Adrenal gland (tissue), 12 donors: ENCODE results near the gene EXOC4. TPM values are rescaled to one million over a fixed set of nuclear protein-coding genes. Genes with fewer than 3 reads are reported as not detected.

Experiments used
- DNase-seq, 7 donors: peaks; one replicate each; pipeline ENCODE4 v3.0.0-alpha.2; 2019 to 2020
- H3K27ac ChIP-seq, 5 donors: fragments of 200-600 bp; sonication (generic) in 4 of 5; 1 replicate in 3 of 5; 2 replicates in 2 of 5; pipeline versions ENCODE4 v1.5.1 to v1.8.0; 2016 to 2020; ENCODE audit warnings: mild to moderate bottlenecking in 1 of 5
- H3K27me3 ChIP-seq: fragments of 200-600 bp; 2 replicates; pipeline ENCODE4 v1.8.0; 2021
- H3K36me3 ChIP-seq, 2 donors: fragments of 200-600 bp; replicated peaks in 1 of 2; 1 replicate in 1 of 2; 2 replicates in 1 of 2; pipeline versions ENCODE4 v1.5.1 to v1.8.0; 2018 to 2022
- H3K4me1 ChIP-seq, 2 donors: fragments of 200-600 bp; replicated peaks in 1 of 2; 1 replicate in 1 of 2; 2 replicates in 1 of 2; pipeline versions ENCODE4 v1.5.1 to v1.8.0; 2018 to 2021
- H3K4me3 ChIP-seq, 4 donors: fragments of 200-600 bp; sonication (generic) in 3 of 4; one replicate each; pipeline ENCODE4 v1.5.1; 2016 to 2018
- H3K9me3 ChIP-seq, 3 donors: fragments of 200-600 bp; sonication (generic) in 1 of 3; replicated peaks in 1 of 3; 1 replicate in 2 of 3; 2 replicates in 1 of 3; pipeline versions ENCODE4 v1.5.1 to v1.8.0; 2016 to 2021
- POLR2A ChIP-seq, 2 donors: fragments of 450-650 bp; IDR thresholded peaks; one replicate each; pipeline ENCODE4 v1.6.1; 2017; ENCODE audit warnings: antibody characterized with exemption in 2 of 2, mild to moderate bottlenecking in 2 of 2, moderate library complexity in 1 of 2
- WGBS, 4 donors: extraction: QIAGEN DNeasy Blood & Tissue Kit in 2 of 4; methylation state at CpG; one replicate each; pipeline versions ENCODE4 v1.1.5 to v1.1.7; 2013 to 2017; 5-methylcytosine and 5-hydroxymethylcytosine counted together
- intact Hi-C, 2 donors: fragments of 100-400 bp; cut with DNase I; formaldehyde crosslinking; loops; one replicate each; pipeline versions ENCODE4 v1.14.1 to v1.15.0; 2022 to 2023
- polyA plus RNA-seq, 3 donors: library from polyadenylated mRNA; stranded (reverse); fragments of 200-250 nt in 2 of 3; fragments of 350-450 nt in 1 of 3; fragmentation: Illumina TruSeq in 1 of 3; extraction: RNeasy Lipid Tissue Mini Kit (QIAGEN cat#74804) in 1 of 3; gene quantifications; one replicate each; pipeline ENCODE4 v1.2.3, GENCODE V29; 2013 to 2014
- total RNA-seq, 9 donors: library from RNA; depleted of rRNA in 4 of 9; stranded (reverse); fragments of >200 nt in 4 of 9; fragments of 120-200 nt in 1 of 9; fragmentation: NEBNext Ultra II Directional in 1 of 9; extraction: Animal tissue kit (Norgen Biotek cat#: 25700) in 1 of 9; gene quantifications; one replicate each; pipeline versions ENCODE4 v1.1.0 to v1.2.4, GENCODE V29; 2013 to 2023
- TF ChIP-seq, protein P1 (sequence below), 6 experiments: fragments of 450-650 bp in 4 of 6; fragments of 200-600 bp in 2 of 6; sonication (generic) in 1 of 6; IDR thresholded peaks; 1 replicate in 5 of 6; 2 replicates in 1 of 6; pipeline versions ENCODE4 v1.5.1 to v1.8.0; 2016 to 2021; ENCODE audit warnings: antibody characterized with exemption in 6 of 6, mild to moderate bottlenecking in 2 of 6, moderate library complexity in 1 of 6
- donor health status: healthy with polysubstance abuse.
- donor health status: Bipolar disorder and iron deficiency.
- donor health status: DM: yes; HTN: yes; CAD: no.
- donor health status: DM: no; HTN: no; CAD: no.
- donor health status: DM: no; HTN: no; CAD: no.
- donor health status: DM: yes; HTN: yes; CAD: no.

The EXOC4 gene
- total and polyA plus RNA-seq, 12 donors, result 12.5 to 93.8 (median 67.4) TPM

DNA sequence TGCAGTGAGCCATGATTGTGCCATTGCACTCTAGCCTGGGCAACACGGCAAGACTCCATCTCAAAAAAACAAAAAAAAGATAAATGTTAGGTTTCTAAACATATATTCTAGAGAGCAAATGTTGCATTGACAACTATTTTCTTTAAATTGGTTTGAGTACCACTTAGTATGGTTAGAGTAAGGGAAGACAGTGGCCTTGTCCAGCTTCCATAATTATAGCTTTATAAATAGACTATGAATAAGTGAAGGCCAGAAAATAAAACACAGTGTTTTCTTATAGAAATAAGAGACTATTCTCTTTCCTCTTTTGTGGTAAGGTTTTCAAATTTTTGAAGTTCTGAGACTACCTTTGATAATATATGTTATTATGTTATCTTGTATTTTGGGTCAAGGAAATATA lies 50.5 kb downstream of the EXOC4 start:
- Histone ChIP-seq H3K36me3 (peaks cover 0 to 22% of the 10 kb centered on the region in 2 donors), H3K4me1 (peaks cover 0 to 9% of the 10 kb centered on the region in 2 donors), H3K27ac (no peak overlapping the region), H3K27me3 (no peaks in the 10 kb centered on the region), H3K4me3 (no peak overlapping the region), H3K9me3 (no peaks in the 10 kb centered on the region)
- intact Hi-C loops, result no loop called here
- WGBS, 4 donors, result 96 to 100% (median 99%) methylated on average over 1 of the region's 1 CpG
- TF ChIP-seq, protein P1, sequence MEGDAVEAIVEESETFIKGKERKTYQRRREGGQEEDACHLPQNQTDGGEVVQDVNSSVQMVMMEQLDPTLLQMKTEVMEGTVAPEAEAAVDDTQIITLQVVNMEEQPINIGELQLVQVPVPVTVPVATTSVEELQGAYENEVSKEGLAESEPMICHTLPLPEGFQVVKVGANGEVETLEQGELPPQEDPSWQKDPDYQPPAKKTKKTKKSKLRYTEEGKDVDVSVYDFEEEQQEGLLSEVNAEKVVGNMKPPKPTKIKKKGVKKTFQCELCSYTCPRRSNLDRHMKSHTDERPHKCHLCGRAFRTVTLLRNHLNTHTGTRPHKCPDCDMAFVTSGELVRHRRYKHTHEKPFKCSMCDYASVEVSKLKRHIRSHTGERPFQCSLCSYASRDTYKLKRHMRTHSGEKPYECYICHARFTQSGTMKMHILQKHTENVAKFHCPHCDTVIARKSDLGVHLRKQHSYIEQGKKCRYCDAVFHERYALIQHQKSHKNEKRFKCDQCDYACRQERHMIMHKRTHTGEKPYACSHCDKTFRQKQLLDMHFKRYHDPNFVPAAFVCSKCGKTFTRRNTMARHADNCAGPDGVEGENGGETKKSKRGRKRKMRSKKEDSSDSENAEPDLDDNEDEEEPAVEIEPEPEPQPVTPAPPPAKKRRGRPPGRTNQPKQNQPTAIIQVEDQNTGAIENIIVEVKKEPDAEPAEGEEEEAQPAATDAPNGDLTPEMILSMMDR (IDR thresholded peaks at IDR 0.05), result no peak
- TF ChIP-seq POLR2A (IDR thresholded peaks at IDR 0.05), result no peak
- no peak for DNase-seq

DNA sequence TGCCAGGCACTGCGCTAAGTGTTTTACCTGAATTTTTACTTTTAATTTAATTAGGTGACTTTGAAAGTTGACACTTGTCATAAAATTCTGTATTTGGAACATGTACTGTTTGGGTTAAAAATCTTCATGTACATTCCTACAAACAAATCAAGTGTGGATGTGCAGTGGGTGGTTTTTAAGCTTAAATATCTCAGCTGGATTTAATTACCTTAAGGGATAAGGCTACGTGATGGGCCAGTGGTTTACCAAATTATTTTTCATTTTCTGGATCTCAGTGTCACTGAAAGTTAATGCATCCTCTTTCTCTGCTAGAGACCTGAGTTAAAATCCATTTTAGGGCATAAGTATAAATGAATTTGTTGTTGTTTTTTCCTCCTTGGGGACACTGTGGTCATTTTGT lies 51.1 kb downstream of the EXOC4 start:
- 93 to 97% (median 94%) methylated on average over 2 of the region's 2 CpGs for WGBS, 4 donors
- intact Hi-C loops, result no loop called here
- H3K9me3 ChIP-seq, result no peaks in the 10 kb centered on the region
- no peak overlapping the region for H3K27ac ChIP-seq
- H3K36me3 ChIP-seq, result peaks cover 0 to 22% of the 10 kb centered on the region in 2 donors
- no peaks in the 10 kb centered on the region for H3K27me3 ChIP-seq
- no peak for DNase-seq
- H3K4me1 ChIP-seq, result peaks cover 0 to 9% of the 10 kb centered on the region in 2 donors
- TF ChIP-seq, protein P1 (IDR thresholded peaks at IDR 0.05), result no peak
- no peak for TF ChIP-seq POLR2A (IDR thresholded peaks at IDR 0.05)
- no peak overlapping the region for H3K4me3 ChIP-seq

DNA sequence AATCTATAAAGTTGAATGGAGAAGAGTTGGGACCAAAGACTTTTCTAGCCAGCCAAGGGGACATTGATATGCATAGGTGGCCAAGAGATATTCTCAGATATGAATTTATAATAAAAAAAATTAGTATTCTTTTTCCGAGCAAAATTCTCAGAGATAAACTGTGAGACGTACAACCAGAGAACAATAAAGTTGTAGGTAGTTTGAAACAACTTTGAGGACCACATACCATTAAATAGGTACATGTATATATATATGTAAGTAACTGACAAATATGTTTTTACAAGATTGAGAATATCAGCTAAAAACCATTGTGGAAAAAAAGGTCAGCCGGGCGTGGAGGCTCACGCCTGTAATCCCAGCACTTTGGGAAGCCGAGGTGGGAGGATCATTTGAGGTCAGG lies 56.5 kb downstream of the EXOC4 start:
- no peaks in the 10 kb centered on the region for H3K9me3 ChIP-seq
- intact Hi-C loops, result no loop called here
- H3K27me3 ChIP-seq, result no peaks in the 10 kb centered on the region
- no peak overlapping the region for H3K27ac ChIP-seq
- peaks cover 0 to 22% of the 10 kb centered on the region in 2 donors for H3K36me3 ChIP-seq
- WGBS, 4 donors, result 94 to 99% (median 97%) methylated on average over 6 of the region's 6 CpGs
- DNase-seq, result no peak
- TF ChIP-seq POLR2A (IDR thresholded peaks at IDR 0.05), result no peak
- TF ChIP-seq, protein P1 (IDR thresholded peaks at IDR 0.05), result no peak
- H3K4me1 ChIP-seq, result peaks cover 0 to 11% of the 10 kb centered on the region in 2 donors
- H3K4me3 ChIP-seq, result no peak overlapping the region

- Histone ChIP-seq H3K4me3 (no peak overlapping the region), H3K36me3 (peaks cover 0 to 22% of the 10 kb centered on the region in 2 donors), H3K4me1 (peaks cover 0 to 11% of the 10 kb centered on the region in 2 donors), H3K27ac (peak overlapping the region in 1 of 5 donors; percentile 36), H3K9me3 (no peaks in the 10 kb centered on the region), H3K27me3 (no peaks in the 10 kb centered on the region)
- intact Hi-C loops, result no loop called here
- DNase-seq, result peak; percentile 19 to 58 (median 34)
- no peak for TF ChIP-seq POLR2A (IDR thresholded peaks at IDR 0.05)
- TF ChIP-seq, protein P1 (IDR thresholded peaks at IDR 0.05), result no peak
- 21 to 41% (median 29%) methylated on average over 3 of the region's 3 CpGs for WGBS, 4 donors
These were observed 57.5 kb downstream of the EXOC4 start for GRCh38 chr7:133310232-133310862.
